ENCODE results near the gene STXBP6.

STXBP6 gene

DNA sequence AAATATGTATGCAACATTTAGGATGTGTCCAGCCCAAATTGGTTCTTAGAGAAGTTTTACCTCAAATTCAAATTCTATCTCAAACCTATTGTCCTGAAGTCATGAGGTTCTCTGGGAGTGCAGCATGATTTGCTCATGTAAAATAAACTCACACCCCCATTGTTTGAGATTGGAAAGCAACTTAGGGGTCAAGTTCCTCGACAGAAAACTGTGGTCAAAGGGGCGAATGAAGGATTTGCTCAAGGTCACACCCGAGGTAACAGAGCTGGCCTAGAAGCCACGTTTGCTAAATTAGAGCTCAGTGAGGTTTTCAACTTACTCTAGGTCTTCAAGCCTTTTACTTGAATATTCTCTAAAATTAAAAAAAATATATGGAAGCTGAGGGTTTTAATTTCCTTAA is 218.3 kb downstream of the STXBP6 start:
- H3K4me3 ChIP-seq (ENCODE audit: low read depth, low read length), result no peak overlapping the region
- TF ChIP-seq, protein P1, sequence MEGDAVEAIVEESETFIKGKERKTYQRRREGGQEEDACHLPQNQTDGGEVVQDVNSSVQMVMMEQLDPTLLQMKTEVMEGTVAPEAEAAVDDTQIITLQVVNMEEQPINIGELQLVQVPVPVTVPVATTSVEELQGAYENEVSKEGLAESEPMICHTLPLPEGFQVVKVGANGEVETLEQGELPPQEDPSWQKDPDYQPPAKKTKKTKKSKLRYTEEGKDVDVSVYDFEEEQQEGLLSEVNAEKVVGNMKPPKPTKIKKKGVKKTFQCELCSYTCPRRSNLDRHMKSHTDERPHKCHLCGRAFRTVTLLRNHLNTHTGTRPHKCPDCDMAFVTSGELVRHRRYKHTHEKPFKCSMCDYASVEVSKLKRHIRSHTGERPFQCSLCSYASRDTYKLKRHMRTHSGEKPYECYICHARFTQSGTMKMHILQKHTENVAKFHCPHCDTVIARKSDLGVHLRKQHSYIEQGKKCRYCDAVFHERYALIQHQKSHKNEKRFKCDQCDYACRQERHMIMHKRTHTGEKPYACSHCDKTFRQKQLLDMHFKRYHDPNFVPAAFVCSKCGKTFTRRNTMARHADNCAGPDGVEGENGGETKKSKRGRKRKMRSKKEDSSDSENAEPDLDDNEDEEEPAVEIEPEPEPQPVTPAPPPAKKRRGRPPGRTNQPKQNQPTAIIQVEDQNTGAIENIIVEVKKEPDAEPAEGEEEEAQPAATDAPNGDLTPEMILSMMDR (IDR thresholded peaks at IDR 0.05; ENCODE audit: insufficient read depth, low read length, missing control alignments), result no peak
- DNase-seq (ENCODE audit: low read depth, low spot score), result no peak
- POLR2A ChIA-PET, result no interaction called here
- CTCF ChIA-PET, result no interaction called here

DNA sequence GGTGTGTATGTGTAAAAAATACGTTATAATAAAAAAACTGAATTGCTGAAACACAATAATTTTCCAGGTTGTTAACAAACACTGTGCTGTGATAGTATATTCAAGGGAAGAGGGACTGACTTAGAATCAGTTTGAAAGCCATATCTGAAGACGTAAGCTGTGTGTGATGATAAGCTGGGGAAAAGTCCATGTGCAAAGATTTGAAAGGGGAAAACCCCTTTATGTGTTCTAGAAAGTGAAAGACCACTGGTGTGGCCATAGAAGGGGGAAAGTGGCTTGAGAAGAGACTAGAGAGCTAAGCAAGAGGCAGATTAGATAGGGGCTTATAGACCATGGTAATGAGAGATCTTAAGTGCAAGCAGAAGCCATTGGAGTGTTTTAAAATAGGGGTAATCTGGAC is 220.1 kb downstream of the STXBP6 start:
- H3K4me3 ChIP-seq (ENCODE audit: low read depth, low read length), result no peak overlapping the region
- TF ChIP-seq, protein P1 (IDR thresholded peaks at IDR 0.05; ENCODE audit: insufficient read depth, low read length, missing control alignments), result no peak
- no peak for DNase-seq (ENCODE audit: low read depth, low spot score)
- ChIA-PET POLR2A (no interaction called here), CTCF (no interaction called here)

DNA sequence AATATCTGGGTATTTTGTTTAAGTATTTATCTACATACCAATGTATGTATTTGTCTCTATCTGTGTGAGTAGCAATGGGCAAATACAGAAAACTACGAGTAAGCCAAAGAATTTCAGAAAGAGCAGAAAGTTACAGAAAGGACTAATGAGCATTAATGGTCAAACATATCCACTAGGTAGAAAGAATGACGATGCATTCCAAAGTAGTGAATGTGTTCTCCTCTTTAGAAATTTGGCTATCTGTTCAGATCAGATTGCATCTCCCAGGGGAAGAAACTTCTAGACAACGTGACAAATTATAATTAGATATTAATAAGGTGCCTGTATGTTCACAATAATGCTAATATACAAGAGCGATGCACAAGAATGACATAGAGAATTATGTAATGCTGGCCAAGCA is 221.5 kb downstream of the STXBP6 start:
- POLR2A ChIA-PET, result no interaction called here

DNA sequence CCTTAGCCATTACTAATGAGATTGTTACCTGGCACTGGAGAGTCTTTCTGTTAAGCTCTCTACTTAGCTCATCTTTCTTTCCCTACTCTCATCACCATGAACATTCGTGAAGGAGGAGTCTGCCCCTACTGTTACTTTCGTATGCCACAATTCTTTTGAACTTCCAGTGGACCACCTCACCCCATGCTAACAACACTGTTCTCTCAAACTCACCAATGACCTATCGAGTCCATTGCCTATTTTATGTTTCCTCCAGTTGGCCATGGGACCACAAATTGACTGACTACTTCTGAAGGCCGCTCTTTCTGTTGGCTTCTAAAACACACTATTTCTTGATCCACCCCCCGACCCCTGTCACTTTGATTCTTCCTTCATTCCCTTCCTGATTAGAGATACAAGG is 223.6 kb downstream of the STXBP6 start:
- TF ChIP-seq, protein P1 (IDR thresholded peaks at IDR 0.05; ENCODE audit: insufficient read depth, low read length, missing control alignments), result no peak
- POLR2A ChIA-PET, result no interaction called here
- CTCF ChIA-PET, result no interaction called here

More for the DNA sequence above, 221.5 kb downstream of the STXBP6 start:
- no peak for DNase-seq (ENCODE audit: low read depth, low spot score)
- no peak overlapping the region for H3K4me3 ChIP-seq (ENCODE audit: low read depth, low read length)
- TF ChIP-seq, protein P1 (IDR thresholded peaks at IDR 0.05; ENCODE audit: insufficient read depth, low read length, missing control alignments), result no peak
- CTCF ChIA-PET, result no interaction called here

DNA sequence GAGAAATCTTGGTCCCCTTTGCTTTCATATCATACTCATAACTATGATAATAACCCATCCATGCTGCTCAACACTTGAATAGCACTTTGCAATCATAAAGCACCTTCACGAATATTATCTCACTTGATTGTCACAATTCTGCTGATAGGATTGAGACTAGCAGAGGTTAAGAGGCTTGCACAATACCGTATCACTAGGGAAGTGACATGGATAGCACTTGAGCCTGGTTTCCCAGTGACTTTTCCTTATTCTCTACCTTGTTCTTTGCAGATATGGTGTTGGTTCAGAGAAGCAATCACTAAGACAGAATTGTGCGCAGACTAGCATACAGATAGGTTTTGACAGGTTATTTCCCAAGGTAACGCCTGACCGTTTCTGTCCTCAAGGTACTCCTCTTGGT is 229.3 kb downstream of the STXBP6 start:
- TF ChIP-seq, protein P1 (IDR thresholded peaks at IDR 0.05; ENCODE audit: insufficient read depth, low read length, missing control alignments), result no peak
- ChIA-PET POLR2A (no interaction called here), CTCF (no interaction called here)
- no peak overlapping the region for H3K4me3 ChIP-seq (ENCODE audit: low read depth, low read length)
- DNase-seq (ENCODE audit: low read depth, low spot score), result no peak

More for the DNA sequence above, 223.6 kb downstream of the STXBP6 start:
- no peak for DNase-seq (ENCODE audit: low read depth, low spot score)
- H3K4me3 ChIP-seq (ENCODE audit: low read depth, low read length), result no peak overlapping the region

DNA sequence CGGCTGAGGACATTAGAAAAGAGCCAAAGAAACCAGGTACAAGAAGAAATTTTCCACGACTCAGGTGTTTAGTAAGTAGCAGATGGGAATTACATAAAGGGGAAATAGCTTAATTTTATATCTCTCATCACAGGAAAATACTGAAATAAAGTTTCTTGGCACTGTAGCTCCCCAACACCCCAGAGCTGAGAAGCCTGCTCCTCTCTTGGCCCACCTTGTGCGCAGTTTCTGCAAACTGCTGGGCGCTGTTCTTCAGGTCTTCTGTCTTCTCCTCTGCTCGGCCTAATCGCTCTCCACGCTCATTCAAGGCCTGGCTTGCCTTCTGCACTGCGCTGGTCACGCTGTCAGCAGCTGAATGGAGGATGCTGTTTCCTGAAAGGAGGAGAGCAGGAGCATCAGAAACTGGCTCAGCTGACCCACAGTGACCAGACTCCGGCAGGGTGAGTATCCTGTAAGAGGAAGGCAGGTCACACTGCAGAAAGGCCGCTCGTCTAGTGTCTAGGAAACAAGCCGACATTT is 231.1 kb downstream of the STXBP6 start:
- DNase-seq (ENCODE audit: low read depth, low spot score), result no peak
- TF ChIP-seq, protein P1 (IDR thresholded peaks at IDR 0.05; ENCODE audit: insufficient read depth, low read length, missing control alignments), result no peak
- CTCF ChIA-PET, result interaction anchor here (1.8 kb wide), 1 partner anchor 314 kb away, joined by 4 read pairs; no protein-coding TSS in a partner anchor

More for the DNA sequence above, 231.1 kb downstream of the STXBP6 start:
- POLR2A ChIA-PET, result no interaction called here
- H3K4me3 ChIP-seq (ENCODE audit: low read depth, low read length), result no peak overlapping the region
